Body of pancreas (tissue), 4 donors: ENCODE data around the gene EIF2S3.

Experiments used
- CTCF ChIP-seq, 7 experiments: fragments of 450-650 bp in 4 of 7; fragments of 200-600 bp in 3 of 7; sonication (generic) in 3 of 7; IDR thresholded peaks; one replicate each; pipeline ENCODE4 v1.5.1; 2016 to 2019; ENCODE audit warnings: antibody characterized with exemption in 7 of 7
- POLR2A ChIP-seq, 3 donors: fragments of 450-650 bp; IDR thresholded peaks; one replicate each; pipeline ENCODE4 v1.6.1; 2016; ENCODE audit warnings: antibody characterized with exemption in 3 of 3, mild to moderate bottlenecking in 2 of 3

- TF ChIP-seq CTCF (IDR thresholded peaks at IDR 0.05) (no peak), POLR2A (IDR thresholded peaks at IDR 0.05) (no peak)
These were observed 69.6 kb downstream of the EIF2S3 start for GRCh38 chrX:24124244-24124799.
